Stimulated activated CD8-positive, alpha-beta memory T cell treated with anti-CD3 and anti-CD28 coated beads, Interleukin-4, amount 100 ng/mL, for 4 hours (primary cell): Measurements from ENCODE around the gene SOHLH1.
"Not testable (repeated sequence)": the region's sequence is repeated elsewhere in the genome, so short reads cannot be mapped to it uniquely, and the experiment has no call there.

Source experiments
- DNase-seq, 2 donors: peaks; one replicate each; pipeline ENCODE4 v3.0.0-alpha.2; 2020; ENCODE audit warnings: low read depth in 2 of 2, low spot score in 1 of 2

Gene SOHLH1

GRCh38 chr9:135681161-135681560 lies 18.1 kb downstream of the SOHLH1 start:
- no peak for DNase-seq

GRCh38 chr9:135680056-135680455 lies 19.2 kb downstream of the SOHLH1 start:
- no peak for DNase-seq

DNA sequence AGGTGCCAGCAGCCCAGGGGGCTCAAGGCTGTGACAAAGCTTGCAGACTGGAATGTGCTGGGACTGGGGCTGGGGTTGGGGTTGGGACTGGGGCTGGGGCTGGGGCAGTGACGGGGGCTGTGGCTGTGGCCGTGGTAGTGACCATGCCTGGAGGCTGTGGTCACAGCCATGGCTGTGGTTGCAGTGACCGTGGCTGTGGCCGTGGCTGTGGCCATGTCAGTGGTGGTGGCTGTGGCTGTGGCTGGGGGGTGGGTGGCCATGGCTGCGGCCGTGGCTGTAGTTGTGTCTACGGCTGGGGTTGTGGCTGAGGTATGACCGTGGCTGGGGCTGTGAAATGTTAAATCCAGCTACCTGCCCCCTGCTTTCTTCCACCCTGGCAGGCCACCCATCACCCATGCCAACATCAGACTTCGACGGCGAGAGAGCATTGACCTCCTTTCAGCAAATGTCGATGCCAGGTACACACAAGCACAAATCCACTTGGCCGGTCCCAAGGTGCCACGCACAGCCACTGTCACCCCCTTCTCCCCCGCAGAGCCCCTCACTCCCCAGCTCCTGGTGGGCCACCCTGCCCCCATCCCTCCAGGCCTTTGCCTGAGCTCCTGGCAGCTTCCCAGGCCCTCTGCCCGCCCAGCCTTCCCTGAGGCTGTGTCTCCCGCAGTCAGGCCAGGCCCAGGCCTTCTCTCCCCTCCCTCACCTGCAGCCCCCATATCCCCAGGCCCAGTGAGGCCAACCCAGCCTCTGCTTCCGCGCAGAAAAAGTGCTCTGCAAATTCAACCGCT lies 20.9 kb downstream of the SOHLH1 start:
- no peak for DNase-seq

- DNase-seq, result no peak
Observed at GRCh38 chr9:135677641-135678168, 21.6 kb downstream of the SOHLH1 start.

GRCh38 chr9:135676891-135677290 lies 22.4 kb downstream of the SOHLH1 start:
- no peak for DNase-seq

DNA sequence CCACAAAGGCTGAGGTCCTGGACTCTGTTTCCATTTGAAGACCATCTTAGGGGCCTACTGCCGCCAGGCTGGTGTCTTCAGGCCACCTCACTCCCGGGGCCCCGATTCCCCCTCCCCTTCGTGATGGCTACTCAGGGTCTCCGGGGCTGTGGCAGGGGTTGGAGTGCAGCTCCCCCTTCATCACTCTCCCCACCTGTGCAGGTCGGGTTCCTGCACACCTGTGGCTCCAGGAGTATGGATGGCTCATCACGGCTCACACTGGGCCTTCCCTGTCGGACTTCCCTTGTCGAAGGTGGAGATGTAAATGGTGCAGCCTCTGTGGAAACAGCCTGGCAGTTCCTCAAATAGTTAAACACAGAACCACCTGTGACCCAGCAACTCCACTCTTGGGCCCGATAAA lies 24.3 kb downstream of the SOHLH1 start:
- no peak for DNase-seq

DNA sequence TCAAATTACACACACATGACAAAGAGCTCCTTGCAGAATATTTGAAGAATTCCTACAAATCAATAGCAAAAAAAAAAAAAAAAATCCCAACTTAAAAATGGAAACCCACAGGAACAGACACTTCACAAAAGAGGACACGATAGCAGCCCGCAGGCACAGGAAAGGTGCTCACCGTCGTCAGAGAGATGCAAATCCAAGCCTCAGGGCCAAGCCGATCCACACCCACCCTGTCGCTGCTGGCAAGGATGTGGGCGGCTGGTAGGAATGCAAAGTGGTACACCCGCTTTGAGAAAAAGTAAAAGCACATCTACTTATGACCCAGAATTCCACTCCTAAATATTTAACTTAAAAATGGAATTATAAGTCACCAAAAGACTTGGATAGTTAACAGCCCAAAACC lies 25.3 kb downstream of the SOHLH1 start:
- no peak for DNase-seq

- DNase-seq, result not testable (repeated sequence)
Observed at GRCh38 chr9:135672786-135673185, 26.5 kb downstream of the SOHLH1 start.

DNA sequence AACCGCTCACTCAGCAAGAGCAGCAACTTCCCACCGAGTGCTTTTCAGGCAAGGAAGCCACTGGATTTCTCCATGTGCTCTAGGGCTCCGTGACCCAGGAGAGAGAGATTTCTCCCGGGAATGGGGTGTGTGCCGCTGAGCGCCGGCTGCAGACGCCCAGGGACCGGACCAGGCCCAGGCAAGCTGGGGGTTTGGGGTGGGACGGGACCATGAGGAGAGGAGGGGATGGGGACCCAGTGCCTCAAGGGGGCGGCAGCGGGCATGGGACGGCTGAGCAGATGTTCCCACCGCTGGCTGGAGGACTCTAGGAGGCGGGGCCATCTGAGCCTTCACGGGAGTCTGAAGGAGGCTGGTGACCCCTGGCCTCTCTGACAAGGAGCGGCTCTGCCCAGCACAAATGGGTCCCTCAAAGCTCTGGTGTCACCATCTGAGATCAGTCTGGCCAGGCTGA lies 27.7 kb downstream of the SOHLH1 start:
- no peak for DNase-seq

GRCh38 chr9:135670721-135671590 lies 28.3 kb downstream of the SOHLH1 start:
- DNase-seq, result no peak

DNA sequence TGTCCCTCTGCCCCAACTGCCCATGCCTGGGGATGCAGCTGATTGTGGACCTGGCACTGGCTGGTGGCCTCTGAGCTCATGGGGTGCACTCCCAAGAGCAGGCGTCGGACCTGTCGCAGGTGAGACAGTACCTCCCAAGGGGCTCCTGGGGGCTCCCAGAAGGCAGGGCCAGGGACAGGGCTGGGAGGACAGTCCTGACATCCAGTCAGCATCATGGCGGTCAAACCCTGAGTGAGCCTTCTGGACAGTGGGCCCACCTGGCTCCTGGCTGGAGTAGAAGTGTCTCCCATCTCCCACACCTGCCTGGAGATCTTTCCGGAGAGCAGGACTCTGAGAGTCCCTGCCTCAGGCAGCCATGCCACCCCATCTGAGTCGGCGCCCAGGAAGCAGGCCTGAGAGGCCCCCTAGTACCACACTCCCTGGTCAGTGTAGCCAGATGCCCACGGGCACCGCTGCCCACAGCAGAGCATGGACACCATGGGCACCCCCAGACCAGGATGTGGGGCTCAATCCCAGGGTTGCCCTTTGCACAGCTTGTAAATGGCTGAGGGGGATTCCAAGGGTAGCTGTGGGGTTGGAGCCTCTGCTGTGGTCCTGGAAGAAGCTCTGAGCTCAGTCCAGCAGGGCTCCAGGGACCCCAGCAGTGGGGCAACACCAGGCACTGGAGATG lies 29.5 kb downstream of the SOHLH1 start:
- no peak for DNase-seq

DNA sequence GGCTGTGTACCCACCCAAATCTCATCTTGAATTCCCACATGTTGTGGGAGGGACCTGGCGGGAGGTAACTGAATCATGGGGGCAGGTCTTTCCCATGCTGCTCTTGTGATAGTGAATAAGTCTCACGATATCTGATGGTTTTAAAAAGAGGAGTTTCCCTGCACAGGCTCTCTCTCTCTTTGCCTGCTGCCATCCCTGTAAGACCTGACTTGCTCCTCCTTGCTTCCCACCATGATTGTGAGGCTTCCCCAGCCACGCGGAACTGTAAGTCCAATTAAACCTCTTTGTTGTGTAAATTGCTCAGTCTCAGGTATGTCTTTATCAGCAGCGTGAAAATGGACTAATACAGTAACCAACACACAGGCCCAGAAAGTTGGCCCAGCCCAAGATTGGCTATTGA lies 30.3 kb downstream of the SOHLH1 start:
- not testable (repeated sequence) for DNase-seq

- DNase-seq, result no peak
Observed at GRCh38 chr9:135667463-135668001, 31.7 kb downstream of the SOHLH1 start.

DNA sequence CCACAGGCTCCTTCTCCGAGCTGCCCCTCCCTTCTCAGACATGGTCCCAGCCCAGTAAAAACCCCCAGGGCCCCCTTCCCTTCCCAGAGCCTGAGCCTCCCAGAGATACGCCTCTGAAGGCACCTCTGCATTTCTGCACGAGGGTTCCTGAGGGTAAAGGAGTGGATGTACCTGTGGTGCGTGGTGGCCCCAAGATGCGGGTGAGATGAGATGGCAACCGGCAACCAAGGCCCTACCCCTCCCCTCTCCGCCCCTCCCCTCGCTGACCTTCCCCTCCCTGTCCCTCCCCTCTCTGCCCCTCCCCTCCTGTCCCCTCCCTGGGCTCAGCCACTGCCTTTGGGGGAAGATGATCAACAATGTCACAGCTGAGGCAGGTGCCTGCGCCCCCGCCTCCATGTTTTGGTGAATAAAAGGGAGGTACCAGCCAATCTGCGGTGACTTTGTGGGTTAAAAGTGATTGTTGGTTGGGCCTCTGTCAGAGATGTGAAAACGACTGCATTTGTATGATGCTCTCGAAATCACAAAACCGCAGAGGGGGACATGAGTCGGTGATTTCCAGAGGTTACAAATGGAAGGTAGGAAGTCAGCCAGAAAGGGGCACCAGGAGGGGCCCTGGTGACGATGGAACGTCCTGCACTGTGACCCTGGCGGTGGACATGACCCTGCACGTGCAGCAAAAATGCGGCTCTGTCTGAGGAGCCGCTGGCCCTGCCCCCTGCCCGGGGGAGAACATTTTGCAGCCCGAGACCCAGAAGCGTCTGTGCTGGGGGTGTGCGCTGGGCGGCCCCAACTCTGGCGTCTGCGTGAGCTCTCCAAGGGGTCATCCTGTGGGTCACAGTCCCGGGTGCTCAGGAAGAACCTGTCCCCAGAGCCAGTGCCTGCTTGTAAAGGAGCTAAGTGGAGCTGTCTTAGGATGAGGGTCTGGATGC lies 32.5 kb downstream of the SOHLH1 start:
- no peak for DNase-seq

DNA sequence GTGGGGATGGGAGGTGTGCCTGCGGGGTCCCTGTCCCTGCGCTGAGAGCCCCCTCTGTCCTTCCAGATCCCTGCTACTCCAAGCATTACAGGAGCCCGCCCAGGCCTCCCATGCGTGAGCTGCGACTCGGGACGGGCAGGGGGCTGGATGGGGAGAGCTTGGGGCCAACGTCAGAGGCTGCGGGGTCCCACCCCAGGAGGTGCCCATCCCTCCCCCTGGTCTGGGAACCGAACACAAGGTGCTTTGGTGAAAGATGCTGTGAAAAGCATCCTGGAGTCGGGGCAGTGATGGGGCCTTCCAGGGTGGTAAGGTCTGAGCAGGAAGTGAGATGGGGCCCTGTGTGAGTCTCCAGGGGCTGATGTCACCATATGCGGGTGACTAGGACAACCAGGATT lies 33.5 kb downstream of the SOHLH1 start:
- no peak for DNase-seq

- no peak for DNase-seq
Observed at GRCh38 chr9:135664801-135665794, 34.2 kb downstream of the SOHLH1 start.

GRCh38 chr9:135664266-135664665 lies 35.0 kb downstream of the SOHLH1 start:
- no peak for DNase-seq

DNA sequence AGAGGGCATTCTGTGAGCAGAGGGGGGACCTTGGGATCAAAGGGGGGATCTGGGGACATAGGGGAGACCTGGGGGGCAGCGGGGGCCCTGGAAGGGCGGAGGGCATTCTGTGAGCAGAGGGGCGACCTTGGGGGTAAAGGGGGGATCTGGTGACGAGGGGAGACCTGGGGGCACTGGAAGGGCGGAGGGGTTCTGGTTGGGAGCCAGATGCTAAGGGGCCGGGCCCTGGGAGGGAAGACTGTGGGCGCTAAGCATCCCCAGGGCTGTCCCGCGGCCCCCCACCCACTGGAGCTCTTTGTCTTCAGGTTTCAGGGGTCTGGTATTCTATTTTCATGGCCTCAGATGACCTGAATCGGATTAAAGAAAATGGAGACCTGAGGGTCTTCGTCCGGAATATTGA lies 35.4 kb downstream of the SOHLH1 start:
- DNase-seq, result no peak

- DNase-seq, result no peak
Observed at GRCh38 chr9:135663451-135663770, 35.9 kb downstream of the SOHLH1 start.
